ENCODE results near the gene MILR1.
A peak's percentile ranks its signal among the peaks of the same experiment; 100 is the strongest.
"Not testable (repeated sequence)": the region's sequence is repeated elsewhere in the genome, so short reads cannot be mapped to it uniquely, and the experiment has no call there.

The MILR1 gene

GRCh38 chr17:64448665-64449512, at the start of gene MILR1:
TSS of gene MILR1 (plus strand) at chr17:64449115. CDS start at chr17:64449169, 54 bp downstream.
- peak; percentile 91 for DNase-seq (ENCODE audit: low spot score)

DNA sequence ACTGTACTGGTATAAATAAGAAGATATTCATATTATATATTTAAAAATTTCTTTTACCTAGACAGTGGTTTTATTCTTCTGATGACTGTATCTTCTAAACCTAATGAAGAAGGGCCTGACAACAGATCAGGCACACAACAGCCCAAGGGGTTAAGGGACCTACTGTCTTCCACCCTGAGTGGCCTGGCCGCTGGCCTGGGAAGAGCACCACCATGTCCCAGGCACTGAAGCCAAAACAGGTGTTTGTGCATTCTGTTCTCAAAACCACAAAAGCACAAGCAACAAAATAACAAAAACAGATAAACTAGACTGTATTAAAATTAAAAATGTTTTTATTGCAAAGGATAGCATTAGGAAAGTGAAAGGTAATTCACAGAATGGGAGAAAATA, 49.2 kb upstream of the MILR1 start:
- DNase-seq (ENCODE audit: low spot score), result no peak

- peak; percentile 53 for DNase-seq (ENCODE audit: low spot score)
Observed at GRCh38 chr17:64400642-64401041, 48.3 kb upstream of the MILR1 start.

- DNase-seq (ENCODE audit: low spot score), result no peak
Observed at GRCh38 chr17:64401244-64401860, 47.6 kb upstream of the MILR1 start.

- DNase-seq (ENCODE audit: low spot score), result no peak
Observed at GRCh38 chr17:64401941-64402340, 47.0 kb upstream of the MILR1 start.

DNA sequence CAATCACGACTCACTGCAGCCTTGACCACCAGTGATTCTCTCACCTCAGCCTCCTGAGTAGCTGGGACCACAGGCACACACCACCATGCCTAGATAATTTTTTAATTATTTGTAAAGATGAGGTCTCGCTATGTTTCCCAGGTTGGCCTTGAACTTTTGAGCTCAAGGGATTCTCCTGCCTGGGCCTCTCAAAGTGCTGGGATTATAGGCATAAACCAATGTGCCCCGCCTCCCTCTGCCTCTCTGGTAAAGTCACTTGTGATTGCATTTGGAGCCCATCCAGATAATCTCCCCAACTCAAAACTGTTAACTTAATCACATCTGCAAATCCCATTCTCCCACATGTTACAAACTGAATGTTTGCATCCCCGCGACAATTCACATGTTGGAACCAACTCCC, 46.4 kb upstream of the MILR1 start:
- DNase-seq (ENCODE audit: low spot score), result no peak

GRCh38 chr17:64403881-64404460, 44.9 kb upstream of the MILR1 start:
- DNase-seq (ENCODE audit: low spot score), result no peak

GRCh38 chr17:64406321-64407200, 42.4 kb upstream of the MILR1 start:
- DNase-seq (ENCODE audit: low spot score), result no peak

DNA sequence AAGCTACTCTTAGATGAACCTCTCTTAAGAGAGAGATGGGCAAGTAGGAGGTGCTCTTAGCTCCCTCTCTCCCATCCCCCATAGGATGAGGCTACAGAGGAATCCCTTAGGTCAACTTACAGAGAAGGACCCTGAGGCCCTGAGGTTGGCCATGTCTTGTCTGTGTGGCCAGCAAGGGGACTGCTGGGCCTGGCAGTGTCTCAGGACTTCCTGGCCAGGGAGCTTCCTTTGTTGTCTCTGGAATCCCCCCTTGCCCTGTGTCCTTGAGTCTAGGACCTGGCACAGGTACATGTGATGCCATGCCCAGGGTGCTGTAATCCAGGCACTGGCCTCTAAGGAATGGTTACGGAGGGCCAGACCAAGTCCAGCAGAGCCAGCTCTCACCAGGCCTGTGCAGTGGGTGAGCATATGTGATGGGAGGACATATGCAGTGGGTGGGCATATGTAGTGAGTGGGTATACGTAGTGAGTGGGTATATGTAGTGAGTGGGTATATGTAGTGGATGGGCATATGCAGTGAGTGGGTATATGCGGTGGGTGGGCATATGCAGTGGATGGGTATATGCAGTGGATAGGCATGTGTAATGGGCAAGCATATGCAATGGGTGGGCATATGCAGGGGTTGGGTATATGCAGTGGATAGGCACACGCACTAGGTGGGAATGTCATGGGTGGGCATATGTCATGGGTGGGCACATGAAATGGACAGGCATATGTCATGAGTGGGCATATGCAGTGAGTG, 38.0 kb upstream of the MILR1 start:
- DNase-seq (ENCODE audit: low spot score), result no peak

DNA sequence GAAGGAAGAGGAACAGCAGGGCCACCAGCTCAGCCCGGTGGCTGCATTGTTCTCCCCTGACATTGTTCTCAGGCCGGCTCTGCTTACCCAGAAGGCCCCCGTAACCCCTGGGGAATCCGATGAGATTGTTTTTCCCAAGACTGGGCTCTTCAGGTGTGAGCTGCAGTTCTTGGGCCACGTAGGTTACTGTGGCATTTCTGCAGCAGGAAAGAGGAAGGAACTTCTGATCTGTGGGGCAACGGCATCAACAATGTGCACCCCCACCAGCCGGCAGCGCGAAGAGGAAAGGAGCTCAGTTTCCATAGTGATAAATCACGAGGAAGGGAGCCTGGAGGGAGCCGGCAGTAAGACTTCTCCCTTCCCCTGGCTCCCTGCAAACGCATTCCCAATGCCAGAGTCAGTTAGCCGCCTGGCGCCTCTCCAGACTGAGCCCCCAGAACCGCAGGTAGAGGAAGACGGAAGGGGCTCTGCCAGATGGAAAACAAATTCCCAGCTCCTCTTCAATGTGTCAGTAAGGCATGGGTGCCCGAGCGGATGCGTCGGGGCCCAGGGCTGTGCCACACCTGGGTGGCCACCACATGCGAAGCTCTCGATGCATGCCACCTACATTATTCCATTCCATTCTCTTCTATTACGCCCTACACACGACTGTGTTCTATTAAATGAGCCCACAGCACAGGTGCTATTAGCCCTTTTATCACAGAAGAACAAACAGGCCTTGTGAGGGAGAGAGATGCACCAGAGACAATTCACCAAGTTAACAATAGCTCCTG, 36.7 kb upstream of the MILR1 start:
- peak; percentile 58 for DNase-seq (ENCODE audit: low spot score)

DNA sequence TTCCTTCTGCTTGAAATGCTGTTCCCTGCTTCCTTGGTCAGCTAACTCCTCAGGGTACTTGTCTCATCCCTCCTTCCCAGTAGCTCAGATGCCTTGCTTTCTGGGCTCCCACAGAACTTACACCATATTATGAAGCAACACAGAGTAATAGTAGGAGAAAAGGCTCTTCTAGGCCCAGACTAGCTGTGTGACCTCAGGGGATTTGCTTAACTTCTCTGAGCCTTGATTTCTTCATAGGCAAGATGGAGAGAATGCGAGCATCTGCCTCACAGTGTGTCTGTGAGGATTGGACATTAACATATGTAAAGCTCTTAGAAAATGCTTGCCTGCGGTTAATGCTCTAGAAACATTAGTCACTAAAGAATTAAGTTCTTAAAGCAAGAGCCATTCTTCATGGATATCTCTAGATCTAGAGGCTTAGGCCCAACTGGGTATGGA, 36.0 kb upstream of the MILR1 start:
- DNase-seq (ENCODE audit: low spot score), result no peak

DNA sequence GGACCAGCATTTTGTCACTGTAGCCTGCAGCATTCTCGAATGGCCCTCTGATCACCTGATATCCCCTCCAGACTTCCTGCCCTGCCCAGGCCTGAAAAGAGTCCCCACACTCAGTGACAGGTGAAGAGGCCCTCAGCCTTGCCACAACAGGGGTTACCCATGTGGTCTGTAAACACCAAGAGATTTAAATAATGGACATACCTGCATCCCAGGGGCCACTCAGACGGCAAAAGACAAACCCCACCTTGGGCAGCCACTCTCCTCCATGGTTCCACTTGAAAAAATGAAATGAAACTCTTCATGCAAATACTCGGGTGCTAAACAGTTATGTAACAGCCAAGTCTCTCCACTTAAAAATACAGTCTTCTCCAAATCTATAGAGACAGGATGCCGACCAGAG, 35.4 kb upstream of the MILR1 start:
- DNase-seq (ENCODE audit: low spot score), result peak; percentile 28

DNA sequence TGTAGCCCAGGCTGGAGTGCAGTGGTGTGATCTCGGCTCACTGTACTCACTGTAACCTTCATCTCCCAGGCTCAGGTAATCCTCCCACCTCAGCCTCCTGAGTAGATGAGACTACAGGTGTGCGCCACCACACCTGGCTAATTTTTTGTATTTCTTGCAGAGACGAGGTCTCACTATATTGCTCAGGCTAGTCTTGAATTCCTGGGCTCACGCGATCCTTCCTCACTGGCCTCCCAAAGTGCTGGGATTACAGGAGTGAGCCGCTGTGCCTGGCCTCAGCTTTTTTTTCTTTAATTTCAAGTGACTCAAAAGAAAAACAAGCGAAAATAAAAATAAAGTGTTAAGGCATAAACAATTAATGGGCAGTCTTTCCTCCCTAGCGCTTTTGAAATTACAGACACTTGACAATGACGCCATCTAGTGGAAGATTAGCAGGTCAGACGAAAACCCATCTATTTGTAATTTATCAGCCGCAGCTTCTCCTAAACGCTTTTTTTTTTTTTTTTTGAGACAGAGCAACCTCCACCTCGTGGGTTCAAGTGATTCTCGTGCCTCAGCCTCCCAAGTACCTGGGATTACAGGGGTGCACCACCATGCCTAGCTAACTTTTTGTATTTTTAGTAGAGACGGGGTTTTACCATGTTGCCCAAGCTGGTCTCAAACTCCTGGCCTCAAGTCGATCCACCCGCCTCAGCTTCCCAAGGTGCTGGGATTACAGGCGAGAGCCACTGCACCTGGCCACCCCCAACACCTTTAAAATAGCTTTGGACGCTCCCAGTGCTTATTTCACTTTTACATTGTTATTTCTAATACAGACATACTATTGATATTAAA, 30.2 kb upstream of the MILR1 start:
- DNase-seq (ENCODE audit: low spot score), result peak; percentile 76

GRCh38 chr17:64420143-64420670, 28.7 kb upstream of the MILR1 start:
- DNase-seq (ENCODE audit: low spot score), result peak; percentile 94

- DNase-seq (ENCODE audit: low spot score), result not testable (repeated sequence)
Observed at GRCh38 chr17:64422121-64422520, 26.8 kb upstream of the MILR1 start.

DNA sequence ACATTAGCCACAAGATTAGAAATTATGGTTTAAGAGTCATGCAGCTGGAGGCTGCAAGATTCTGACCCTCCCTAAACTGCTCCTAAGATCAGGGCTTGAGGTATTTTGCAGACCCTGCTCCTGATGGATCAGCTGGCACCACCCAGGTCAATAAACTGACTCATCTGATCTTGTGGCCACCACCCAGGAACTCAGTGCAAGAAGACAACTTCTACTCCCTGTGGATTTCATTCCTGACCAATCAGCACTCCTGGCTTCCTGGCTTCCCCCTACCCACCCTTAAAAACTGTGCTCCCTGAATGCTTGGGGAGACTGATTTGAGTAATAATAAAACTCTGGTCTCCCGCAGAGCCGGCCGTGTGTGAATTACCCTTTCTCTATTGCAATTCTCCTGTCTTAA, 25.0 kb upstream of the MILR1 start:
- DNase-seq (ENCODE audit: low spot score), result no peak

- DNase-seq (ENCODE audit: low spot score), result no peak
Observed at GRCh38 chr17:64424324-64424849, 24.5 kb upstream of the MILR1 start.

- DNase-seq (ENCODE audit: low spot score), result no peak
Observed at GRCh38 chr17:64425191-64425590, 23.7 kb upstream of the MILR1 start.

DNA sequence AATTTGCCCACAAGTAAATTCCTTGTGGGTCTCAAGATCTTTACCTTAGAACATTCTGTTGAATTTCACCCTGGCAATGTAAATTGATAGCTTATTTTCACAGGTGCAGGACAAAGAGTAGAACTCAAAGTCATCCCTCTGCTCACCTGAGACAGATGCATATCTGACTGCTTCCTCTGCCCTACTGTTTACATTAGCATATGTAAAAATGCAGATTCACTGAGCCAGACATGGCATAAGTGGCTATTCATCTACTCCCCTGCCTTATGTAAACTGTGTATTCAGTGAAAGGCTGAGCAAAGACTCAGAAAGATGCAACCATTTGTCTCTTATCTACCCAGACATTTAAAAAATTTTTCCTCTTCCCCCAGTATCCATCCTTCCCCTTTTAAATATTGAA, 22.3 kb upstream of the MILR1 start:
- no peak for DNase-seq (ENCODE audit: low spot score)
